ENCODE results near the gene MBD3.

Gene MBD3

DNA sequence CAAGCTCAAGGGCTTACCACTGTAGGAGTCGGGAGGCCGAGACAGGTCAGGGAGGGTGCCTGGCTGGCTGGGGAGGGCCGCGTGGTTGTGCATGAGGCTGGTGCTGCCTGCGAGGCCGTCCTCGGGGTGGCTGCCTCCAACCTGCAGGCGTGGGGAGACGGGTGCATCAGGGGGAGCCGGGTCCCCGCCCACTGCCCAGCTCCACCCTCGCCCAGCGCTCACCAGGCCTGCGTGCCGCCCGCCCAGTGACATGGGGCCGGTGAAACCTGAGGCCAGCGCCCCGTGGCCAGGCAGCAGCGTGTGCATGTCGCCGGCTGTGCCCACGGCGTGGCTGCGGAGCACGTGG lies 26.4 kb upstream of the MBD3 start:
- no peak for DNase-seq

DNA sequence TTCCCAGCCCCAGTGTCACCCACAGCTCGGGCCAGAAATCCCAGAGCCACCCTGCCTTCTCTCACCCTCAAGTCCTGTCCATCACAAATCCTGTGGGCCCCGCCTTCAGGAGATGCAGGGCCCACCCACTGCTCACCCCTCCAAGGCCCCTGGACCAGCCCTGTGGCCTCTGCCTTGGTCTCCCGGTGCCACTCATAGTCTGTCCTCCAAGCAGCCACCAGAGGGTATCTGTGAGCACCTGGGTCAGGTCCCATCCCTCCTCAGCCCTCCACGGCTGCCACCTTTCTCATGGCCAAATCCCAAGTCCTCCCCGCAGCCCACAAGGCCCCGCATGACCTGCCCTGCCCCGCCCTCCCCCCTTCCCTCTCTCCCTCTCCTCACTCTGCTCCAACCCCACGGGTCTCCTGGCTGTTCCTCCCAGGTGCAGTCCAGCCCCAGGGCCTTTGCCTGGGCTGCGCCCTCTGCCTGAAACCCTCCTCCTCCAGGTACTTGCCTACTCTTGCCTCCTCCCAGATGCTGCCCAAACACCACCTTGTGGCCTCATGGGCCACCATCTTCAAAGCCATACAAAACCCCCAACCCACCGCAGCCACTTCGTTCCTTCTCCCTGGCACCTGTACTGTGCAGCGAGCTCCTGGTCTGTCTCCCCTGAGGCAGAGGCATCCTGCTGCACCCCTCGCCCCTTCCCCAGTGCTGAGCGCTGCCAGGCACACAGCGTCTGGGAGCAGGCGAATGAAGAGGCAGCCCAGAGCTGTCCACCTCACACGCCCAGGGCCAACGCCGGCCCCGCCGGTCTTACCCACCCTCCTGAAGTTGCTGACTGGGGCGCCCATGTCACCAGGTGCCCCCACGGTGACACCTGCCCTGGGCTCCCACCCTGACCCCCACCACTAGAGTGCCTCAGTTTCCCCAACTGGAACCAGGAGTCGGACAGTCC lies 25.8 kb upstream of the MBD3 start:
- DNase-seq = peak in 1 of 2 donors; percentile 12

DNA sequence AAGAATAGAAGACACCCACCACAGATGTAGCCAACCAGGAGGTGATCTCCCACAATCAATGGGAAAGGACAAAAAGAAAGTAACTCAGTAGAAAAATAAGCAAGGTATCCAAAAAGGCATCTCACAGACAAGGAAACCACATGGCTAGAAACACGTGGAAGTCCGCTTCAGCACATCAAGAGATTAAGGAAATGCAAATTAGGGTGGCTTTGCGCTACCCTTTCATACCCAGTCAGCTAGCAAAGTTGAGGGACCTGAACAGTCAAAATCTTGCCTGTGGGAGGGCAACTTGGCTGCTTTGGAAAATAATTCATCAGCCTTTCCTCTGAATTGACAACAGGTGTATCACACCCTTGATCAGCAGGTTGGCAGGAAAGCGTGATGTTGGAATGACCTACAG lies 24.2 kb upstream of the MBD3 start:
- no peak for DNase-seq

DNA sequence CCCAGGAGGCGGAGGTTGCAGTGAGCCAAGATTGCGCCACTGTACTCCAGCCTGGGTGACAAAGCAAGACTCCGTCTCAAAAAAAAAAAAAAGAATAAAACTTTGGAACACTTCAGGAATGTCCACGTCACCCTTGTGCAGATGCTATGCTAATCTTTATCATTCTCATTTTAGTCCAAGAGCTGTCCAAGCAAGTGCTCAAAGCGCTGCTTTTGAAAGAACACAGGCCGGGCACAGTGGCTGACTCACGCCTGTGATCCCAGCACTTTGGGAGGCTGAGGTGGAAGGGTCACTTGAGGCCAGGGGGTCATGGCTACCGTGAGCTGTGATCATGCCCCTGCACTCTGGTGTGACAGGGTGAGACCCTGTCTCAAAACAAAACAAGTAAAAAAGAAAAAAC lies 23.7 kb upstream of the MBD3 start:
- DNase-seq = no peak

DNA sequence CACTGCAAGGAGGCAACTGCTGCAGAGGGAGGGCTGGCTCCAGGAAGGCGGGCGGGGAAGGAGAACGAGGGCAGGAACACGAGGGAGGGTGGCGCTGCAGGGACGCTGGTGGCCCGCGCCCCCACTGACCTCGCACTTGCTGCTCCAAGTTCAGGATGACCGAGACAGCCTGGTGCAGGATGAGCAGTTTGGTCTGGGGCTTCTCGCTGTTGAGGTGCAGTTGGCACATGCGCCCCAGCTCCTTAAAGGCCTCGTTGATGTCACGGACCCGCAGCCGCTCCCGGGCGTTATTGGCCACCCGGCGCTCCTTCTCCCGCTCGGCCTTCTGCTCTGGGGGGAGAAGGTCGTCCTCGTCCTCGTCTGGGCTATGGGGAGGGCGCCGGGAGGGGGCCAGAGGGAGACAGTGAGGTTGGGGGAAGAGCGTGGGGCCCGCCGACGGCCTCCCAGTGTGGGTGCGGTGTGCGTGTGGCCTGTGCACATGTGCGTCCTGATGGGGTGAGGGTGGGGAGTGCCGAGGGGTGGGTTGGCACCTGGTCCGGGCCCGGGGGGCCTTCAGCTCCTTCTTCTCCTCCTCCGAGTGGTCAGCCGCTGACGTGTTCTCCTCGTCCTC lies 22.6 kb upstream of the MBD3 start:
- DNase-seq = no peak

DNA sequence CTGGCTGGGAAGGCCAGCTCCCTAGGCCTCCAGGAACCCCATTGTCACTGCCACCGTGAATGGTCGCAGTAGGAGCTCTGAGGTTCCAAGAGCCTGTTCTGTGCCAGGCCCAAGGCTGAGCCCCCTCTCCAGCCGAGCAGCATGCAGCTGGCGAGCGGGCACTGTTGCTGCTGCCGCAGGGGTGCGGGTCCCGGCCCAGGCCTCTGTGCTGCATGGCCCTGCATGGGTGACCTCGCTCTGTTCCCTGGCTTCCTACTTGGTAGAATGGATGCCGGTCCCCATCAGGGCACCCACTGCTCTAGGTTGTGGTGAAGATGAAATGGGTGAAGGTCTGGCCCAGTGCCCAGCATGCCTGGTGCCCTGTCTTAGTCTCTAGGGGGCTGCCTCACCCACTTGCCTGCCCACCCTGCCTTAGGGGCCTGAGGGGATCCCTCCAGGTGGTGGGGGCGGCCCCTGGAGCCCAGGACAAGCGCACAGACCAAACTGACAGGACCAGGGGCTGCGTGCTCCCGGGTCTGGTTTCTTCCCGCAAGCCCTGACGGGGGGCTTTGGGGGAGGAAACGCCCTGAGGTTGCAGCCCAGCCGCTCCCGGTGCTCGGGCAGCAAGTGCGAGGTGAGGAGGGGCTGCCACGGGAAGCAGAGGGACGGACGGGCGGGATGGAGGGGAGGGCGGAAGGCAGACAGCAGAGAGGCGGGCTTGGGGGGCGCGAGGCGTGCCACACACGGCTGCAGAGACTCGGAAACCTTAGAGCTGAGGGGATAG lies 21.3 kb upstream of the MBD3 start:
- DNase-seq = no peak

DNA sequence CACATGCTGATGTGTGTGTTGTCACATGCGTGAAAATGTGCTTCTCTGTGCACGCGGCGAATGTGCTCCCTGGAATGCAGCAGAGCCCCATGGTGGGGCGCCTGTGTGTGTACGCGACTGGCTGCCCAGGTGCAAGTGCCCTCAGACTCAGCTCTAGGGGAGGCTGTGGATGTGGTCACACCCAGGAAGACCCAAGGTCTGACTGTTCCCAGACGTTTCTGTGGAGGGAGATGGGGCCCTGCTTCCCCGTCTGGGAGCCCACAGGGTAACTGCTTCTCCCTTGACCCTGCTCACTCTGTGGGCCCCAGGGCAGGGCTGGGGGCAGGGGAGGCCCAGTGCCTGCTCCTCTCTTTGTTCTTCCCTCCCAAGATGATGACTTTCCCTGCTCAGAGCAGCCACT lies 20.5 kb upstream of the MBD3 start:
- DNase-seq = no peak

DNA sequence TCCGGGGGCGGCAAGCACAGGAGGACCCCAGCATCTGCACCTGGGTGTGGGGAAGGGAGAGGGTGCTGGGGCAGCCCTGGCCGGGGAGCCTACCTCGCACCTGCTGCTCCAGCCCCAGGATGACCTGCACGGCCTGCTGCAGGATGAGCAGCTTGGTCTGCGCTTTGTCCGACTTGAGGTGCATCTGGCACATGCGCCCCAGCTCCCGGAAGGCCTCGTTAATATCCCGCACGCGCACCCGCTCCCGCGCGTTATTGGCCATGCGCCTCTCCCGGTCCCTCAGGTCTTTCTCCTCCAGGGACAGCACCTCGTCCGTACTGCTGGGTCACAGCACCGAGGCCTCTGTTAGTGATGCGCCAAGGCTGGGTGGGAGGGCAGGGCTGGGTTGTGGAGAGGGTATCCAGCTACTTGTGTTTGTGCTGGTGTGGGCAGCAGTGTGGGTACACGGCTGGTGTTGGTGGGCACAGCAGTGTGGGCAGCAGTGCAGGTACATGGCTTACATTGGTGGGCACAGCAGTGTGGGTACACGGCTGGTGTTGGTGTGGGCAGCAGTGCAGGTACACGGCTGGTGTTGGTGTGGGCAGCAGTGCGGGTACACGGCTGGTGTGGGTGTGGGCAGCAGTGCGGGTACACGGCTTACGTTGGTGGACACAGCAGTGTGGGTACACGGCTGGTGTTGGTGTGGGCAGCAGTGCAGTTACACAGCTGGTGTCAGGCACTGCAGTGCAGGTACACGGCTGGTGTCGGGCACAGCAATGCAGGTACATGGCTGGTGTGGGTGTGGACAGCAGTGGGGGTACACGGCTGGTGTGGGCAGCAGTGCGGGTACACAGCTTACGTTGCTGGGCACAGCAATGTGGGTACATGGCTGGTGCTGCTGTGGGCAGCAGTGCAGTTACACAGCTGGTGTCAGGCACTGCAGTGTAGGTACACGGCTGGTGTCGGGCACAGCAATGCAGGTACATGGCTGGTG lies 19.7 kb upstream of the MBD3 start:
- DNase-seq = no peak

DNA sequence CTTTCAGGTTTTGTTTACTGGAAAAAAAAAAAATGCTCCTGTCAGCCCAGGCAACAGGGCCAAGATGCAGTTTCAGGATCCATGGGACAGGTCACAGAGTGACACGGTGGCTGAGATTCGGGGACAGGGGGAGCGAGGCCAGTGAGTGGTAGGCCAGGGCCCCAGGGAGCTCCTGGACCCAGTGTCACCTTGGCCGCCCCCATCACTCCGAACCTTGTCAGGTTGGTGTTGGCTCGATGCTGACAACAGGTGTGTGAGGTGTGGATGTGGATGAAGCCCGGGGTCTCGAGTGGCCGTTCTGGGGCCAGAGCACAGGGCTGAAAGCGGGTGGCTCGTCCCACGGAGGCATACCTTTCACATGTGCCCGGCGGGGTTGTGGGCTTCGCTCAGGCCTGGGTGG lies 18.7 kb upstream of the MBD3 start:
- no peak for DNase-seq

DNA sequence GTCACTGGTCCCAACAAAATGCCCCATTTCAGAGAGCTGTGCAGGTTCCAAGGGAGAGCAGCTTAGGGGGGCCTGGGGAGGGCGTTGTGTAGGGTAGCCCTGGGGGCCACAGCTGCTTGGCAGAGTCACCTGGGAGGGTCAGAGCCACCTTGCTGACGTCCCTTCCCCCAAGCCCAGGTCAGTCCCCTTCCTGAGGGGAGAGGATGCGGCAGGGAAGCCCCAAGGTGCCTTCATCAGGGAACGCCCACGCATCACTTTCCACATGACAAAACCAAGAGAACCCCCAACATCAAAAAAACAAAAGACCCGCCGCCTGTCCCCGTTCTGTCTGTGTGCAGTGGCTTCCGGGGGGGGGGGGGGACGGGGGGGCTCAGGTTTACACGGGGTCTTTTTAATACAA lies 17.9 kb upstream of the MBD3 start:
- DNase-seq = no peak

DNA sequence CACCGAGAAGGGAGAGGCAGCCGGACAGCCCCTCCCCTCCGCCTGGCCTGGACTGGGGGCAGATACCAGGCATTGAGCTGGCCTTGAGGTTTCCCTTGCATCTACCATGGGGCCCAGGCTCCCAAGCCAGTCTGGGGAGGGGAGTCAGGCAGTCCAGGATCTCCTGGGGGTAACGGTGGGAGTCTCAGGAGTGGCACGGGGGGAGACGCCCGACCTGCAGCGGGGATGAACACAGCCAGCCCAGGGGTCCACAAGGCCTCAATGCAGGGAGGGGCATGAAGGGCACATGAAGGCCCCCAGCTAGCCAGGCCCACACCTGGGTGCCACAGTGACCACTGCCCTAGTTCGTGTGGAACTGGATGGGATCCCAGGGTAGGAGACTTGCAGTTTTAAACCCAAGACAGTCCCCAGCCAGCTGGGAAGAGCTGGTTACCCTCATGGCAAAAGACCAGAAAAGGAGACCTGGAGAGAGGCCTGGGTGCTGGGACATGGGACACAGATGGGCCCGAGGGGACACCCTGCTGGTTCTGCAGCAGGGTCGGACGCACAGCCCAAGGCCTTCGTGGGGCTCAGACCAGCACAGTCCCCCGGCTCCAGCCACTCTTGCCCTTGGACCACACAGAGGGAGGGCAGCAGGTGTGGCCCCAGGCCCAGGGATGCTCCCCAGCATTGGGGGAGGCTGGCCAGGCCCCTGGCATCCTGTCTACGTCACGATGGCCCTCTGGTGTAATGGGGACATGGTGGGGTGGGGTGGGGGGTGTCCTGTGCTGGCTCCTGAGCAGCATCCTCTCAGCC lies 17.2 kb upstream of the MBD3 start:
- no peak for DNase-seq

DNA sequence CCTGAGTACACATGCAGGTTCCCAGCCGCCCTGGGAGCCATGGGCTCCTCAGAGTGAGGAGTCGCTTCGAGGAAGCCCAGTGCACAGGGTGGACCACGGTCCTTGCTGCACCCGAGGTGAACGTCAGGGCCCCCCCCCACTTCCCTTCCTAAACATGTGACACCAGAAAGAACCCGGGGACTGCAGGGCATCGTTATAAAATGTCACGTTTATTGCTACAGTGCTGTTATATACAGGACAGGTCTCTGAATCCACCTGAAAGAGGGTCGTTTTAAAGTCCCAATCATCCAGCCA lies 16.4 kb upstream of the MBD3 start:
- no peak for DNase-seq

DNA sequence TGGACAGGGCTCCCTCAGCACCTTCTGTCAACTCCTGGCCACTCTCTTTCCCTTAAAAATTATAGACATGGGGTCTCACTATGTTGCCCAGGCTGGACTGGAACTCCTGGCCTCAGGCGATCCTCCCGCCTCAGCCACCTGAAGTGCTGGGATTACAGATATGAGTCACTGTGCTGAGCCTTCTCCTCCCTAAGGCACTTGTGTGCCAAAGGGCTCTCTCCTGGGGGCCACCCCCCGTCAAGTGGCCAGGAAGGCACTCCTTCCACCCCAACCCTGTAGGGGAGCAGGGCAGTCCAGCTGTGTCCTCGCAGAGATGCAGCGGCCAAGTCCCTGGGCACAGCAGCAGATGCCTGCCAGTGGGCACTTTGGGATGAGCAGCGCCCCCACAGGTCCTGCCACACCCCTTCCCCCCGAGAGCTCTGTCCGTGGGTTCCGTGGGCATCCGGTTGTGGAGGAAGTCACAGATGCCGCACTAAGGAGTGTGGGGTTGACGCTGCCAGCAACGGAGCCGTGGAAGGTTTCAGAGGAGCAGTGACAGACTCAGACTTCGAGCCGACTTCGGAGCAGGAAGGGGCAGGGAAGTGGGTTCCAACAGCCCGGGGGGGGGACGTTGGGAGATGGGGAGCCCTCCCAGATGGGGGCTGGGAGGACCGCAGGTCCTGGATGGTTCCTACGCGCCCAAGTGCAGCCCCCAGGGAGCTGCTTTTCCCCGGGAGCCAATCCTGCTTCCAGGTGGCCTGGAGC lies 15.9 kb upstream of the MBD3 start:
- peak in 1 of 2 donors; percentile 18 for DNase-seq

DNA sequence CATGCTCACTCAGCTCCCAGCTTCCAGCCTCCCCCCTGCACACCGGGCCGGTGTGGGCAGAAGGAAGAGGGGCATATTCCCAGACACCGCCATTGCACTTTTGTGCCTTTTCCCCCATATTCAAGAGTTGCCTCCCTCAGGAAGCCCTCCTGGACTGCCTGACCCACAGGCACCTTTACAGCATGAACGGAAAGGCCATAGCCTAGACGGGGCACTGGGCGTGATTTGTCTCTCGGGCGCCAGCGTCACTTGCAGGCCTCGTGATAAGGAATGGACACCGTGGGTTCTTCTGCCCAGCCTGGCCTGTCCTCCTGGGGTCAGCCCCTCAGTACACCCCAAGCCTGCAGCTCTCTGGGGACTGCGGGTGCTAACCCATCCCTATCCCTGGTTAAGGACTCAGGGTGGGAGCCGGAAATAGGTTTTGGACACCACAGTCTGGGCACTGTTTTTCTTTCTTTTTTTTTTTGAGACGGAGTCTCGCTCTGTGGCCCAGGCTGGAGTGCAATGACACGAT lies 13.5 kb upstream of the MBD3 start:
- peak in 1 of 2 donors; percentile 38 for DNase-seq

DNA sequence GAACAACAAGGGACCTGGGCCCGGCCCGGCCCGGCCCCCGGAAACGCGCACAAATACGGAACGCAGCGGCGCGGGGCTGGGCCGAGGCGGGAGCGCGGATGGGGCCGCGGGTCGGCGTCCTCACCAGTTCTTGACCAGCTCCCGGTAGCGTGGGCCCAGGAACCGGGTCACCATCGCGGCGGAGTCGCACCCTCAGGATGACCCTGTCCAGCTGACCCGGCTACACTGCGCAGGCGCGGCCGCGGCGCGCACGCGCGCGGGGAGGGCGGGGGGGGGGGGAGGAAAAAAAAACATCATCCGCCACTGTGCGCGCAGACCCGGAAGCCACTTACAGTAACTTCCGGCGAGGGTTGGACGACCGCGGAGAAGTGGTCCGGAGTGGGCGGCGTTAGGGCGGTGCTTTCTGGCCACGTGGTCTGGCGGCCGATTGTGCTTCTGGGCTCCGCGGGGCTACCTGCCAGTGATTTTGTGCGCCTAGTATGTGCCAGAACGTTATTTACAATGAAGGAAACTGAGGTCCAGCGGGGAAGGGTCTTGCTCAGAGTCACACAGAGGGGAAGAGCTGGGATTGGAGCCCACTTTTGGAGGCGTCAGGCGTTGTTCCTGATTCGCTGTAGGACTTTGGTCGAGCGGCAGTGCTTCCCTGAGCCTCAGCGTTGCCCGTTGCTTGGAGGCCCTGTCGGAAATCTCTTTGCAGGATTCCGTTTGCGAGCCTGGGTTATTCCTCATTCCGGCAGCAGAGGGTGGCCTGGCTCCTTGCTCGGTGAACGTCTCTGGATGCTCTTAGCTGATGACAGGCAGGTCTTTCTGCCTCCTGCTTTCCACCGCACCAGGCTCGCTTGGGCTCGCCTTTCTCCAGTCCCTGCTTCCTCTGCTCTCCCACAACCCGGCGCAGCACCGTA lies 12.8 kb upstream of the MBD3 start, which contains the start of gene UQCR11:
Gene UQCR11, minus strand, starts transcription at position 227 of the 902 bp plus-strand sequence. Its CDS starts 53 bp downstream, at position 174.
- DNase-seq = peak; percentile 92 to 96

DNA sequence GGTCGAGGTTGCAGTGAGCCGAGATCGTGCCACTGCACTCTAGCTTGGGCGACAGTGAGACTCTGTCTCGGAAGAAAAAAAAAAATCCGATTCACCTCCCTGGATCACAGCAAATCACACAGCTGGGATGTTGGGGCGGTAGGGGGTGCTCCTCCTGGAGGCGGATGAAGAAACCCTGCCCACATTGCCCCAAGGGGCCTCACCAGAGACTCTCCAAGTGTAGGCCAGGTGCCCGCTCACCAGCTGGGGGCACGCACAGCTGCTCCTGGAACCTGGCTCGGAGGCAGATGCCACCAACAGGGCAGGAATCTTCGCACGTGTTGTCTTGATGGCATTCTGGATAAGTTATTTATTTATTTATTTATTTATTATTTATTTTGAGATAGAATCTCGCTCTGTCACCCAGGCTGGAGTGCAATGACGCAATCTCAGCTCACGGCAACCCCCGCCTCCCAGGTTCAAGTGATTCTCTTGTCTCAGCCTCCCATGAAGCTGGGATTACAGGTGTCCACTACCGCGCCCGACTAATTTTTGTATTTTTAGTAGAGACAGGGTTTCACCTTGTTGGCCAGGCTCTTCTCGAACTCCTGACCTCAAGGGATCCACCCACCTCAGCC lies 9.5 kb upstream of the MBD3 start:
- no peak for DNase-seq

DNA sequence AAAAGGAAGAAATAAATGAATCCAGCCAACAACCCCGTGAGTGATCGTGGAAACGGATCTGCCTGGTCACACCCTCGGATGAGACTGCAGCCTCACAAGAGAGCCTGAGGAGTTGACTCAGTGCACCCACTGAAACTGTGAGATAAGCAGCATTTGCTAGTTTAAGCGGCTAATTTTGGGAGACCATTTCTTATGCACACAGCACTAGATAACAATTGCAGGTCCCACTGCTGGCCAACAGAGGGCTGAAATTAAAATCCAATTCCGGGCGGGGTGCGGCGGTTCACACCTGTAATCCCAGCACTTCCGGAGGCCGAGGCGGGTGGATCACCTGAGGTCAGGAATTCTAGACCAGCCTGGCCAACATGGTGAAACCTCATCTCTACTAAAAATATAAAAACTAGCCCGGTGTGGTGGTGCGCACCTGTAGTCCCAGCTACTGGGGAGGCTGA lies 9.0 kb upstream of the MBD3 start:
- peak; percentile 20 to 66 for DNase-seq

DNA sequence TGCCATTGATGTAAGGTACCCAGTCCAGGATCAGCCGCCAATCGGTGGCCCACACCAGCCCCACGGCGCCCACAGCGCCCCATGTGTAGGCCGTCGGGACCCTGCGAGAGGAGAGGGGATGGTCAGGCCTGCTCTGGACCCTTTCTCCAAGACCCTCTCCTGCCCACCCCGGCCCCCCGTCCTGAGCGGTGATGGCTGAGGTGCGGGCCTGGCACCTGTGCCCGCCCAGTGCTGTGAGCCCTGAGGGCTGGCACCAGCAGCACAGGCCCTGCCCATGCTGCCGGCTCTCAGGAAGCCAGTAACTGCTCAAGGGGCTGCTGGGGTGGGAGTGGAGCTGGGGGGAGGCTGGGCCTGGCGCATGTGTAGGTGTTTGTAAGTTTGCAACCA lies 6.8 kb upstream of the MBD3 start:
- no peak for DNase-seq
